H9 (cell line): Measurements from ENCODE around the gene STAT2. TPM values are rescaled to one million over a fixed set of nuclear protein-coding genes. Genes with fewer than 3 reads are reported as not detected.

ENCODE experiments used
- DNase-seq: peaks from one replicate; pipeline ENCODE4 v3.0.0-alpha.2; 2017
- H2AFZ ChIP-seq: one replicate; pipeline ENCODE4 v1.6.1; 2013; ENCODE audit warnings: mild to moderate bottlenecking, low read length, control low read depth, moderate library complexity
- H2AK5ac ChIP-seq: 2 replicates; pipeline ENCODE4 v1.6.1; 2013; ENCODE audit warnings: low read length, control low read depth, mixed read lengths; ENCODE audit not compliant: insufficient read length
- H2BK120ac ChIP-seq: one replicate; pipeline ENCODE4 v1.6.1; 2013; ENCODE audit warnings: low read depth, mild to moderate bottlenecking, low read length, control low read depth, inconsistent platforms; ENCODE audit not compliant: poor library complexity, severe bottlenecking
- H2BK12ac ChIP-seq: 2 replicates; pipeline ENCODE4 v1.6.1; 2013; ENCODE audit warnings: low read length, control low read depth, mixed read lengths, low read depth; ENCODE audit not compliant: insufficient read length
- H2BK15ac ChIP-seq: 2 replicates; pipeline ENCODE4 v1.6.1; 2013; ENCODE audit warnings: low read depth, low read length, control low read depth
- H2BK20ac ChIP-seq: one replicate; pipeline ENCODE4 v1.6.1; 2013; ENCODE audit warnings: low read depth, mild to moderate bottlenecking, low read length, control low read depth, inconsistent platforms; ENCODE audit not compliant: poor library complexity, severe bottlenecking
- H2BK5ac ChIP-seq: 2 replicates; pipeline ENCODE4 v1.6.1; 2013; ENCODE audit warnings: low read length, control low read depth, mixed read lengths; ENCODE audit not compliant: insufficient read length
- H3K14ac ChIP-seq: 2 replicates; pipeline ENCODE4 v1.6.1; 2013; ENCODE audit warnings: low read length, control low read depth; ENCODE audit not compliant: insufficient read depth
- H3K18ac ChIP-seq: 2 replicates; pipeline ENCODE4 v1.6.1; 2013; ENCODE audit warnings: low read depth, mild to moderate bottlenecking, mixed read lengths, low read length, control low read depth; ENCODE audit not compliant: insufficient read length
- H3K23ac ChIP-seq: 2 replicates; pipeline ENCODE4 v1.6.1; 2013; ENCODE audit warnings: low read length, control low read depth, mixed read lengths, low read depth; ENCODE audit not compliant: insufficient read length
- H3K23me2 ChIP-seq: 2 replicates; pipeline ENCODE4 v1.6.1; 2013; ENCODE audit warnings: low read depth, mild to moderate bottlenecking, mixed read lengths, low read length, control low read depth; ENCODE audit not compliant: insufficient read length, poor library complexity, severe bottlenecking
- H3K27ac ChIP-seq: 2 replicates; pipeline ENCODE4 v1.5.1; 2013; ENCODE audit warnings: low read length, control low read depth, mixed read lengths, low read depth; ENCODE audit not compliant: insufficient read length
- H3K27me3 ChIP-seq: 2 replicates; pipeline ENCODE4 v1.6.1; 2013; ENCODE audit warnings: low read length, control low read depth, inconsistent platforms; ENCODE audit not compliant: insufficient read depth
- H3K4ac ChIP-seq: 2 replicates; pipeline ENCODE4 v1.6.1; 2013; ENCODE audit warnings: low read depth, mild to moderate bottlenecking, control low read depth, inconsistent platforms, low read length, moderate library complexity
- H3K4me1 ChIP-seq: 2 replicates; pipeline ENCODE4 v1.6.1; 2013; ENCODE audit warnings: low read length, control low read depth, inconsistent platforms; ENCODE audit not compliant: insufficient read depth
- H3K4me2 ChIP-seq: 2 replicates; pipeline ENCODE4 v1.6.1; 2013; ENCODE audit warnings: low read length, control low read depth, mixed read lengths; ENCODE audit not compliant: insufficient read length, insufficient read depth
- H3K56ac ChIP-seq: 2 replicates; pipeline ENCODE4 v1.6.1; 2013; ENCODE audit warnings: low read depth, mild to moderate bottlenecking, mixed read lengths, low read length, control low read depth; ENCODE audit not compliant: insufficient read length
- H3K79me1 ChIP-seq: 2 replicates; pipeline ENCODE4 v1.6.1; 2013; ENCODE audit warnings: low read depth, mild to moderate bottlenecking, moderate library complexity, low read length, control low read depth, inconsistent platforms; ENCODE audit not compliant: insufficient read depth, poor library complexity, severe bottlenecking
- H3K79me2 ChIP-seq: 2 replicates; pipeline ENCODE4 v1.6.1; 2013; ENCODE audit warnings: low read length, control low read depth, inconsistent platforms; ENCODE audit not compliant: insufficient read depth
- H3K9ac ChIP-seq: 2 replicates; pipeline ENCODE4 v1.6.1; 2013; ENCODE audit warnings: low read length, control low read depth, mixed read lengths; ENCODE audit not compliant: insufficient read length; ENCODE audit errors: extremely low read depth
- H3K9me3 ChIP-seq: one replicate; pipeline ENCODE4 v1.6.1; 2013; ENCODE audit warnings: low read depth, low read length, inconsistent platforms; ENCODE audit not compliant: control insufficient read depth
- H3T11ph ChIP-seq: one replicate; pipeline ENCODE4 v1.6.1; 2013; ENCODE audit warnings: mild to moderate bottlenecking, low read length, control low read depth, inconsistent platforms
- H4K20me1 ChIP-seq: one replicate; pipeline ENCODE4 v1.6.1; 2013; ENCODE audit not compliant: control insufficient read depth, insufficient read length, insufficient read depth
- H4K5ac ChIP-seq: 2 replicates; pipeline ENCODE4 v1.6.1; 2013; ENCODE audit warnings: low read depth, mild to moderate bottlenecking, mixed read lengths, low read length, control low read depth; ENCODE audit not compliant: insufficient read length
- H4K8ac ChIP-seq: replicated peaks from 2 replicates; pipeline ENCODE4 v1.6.1; 2013; ENCODE audit warnings: low read length, control low read depth, mixed read lengths, low read depth; ENCODE audit not compliant: insufficient read length
- H4K91ac ChIP-seq: 2 replicates; pipeline ENCODE4 v1.6.1; 2013; ENCODE audit warnings: low read depth, mild to moderate bottlenecking, moderate library complexity, mixed read lengths, low read length, control low read depth; ENCODE audit not compliant: insufficient read length
- H3K27ac Mint-ChIP-seq, 3 experiments: 2 replicates in 2 of 3; 3 replicates in 1 of 3; pipeline ENCODE4 v1.8.0; 2020 to 2021; ENCODE audit warnings: mixed read lengths in 3 of 3, mild to moderate bottlenecking in 1 of 3, moderate library complexity in 1 of 3
- H3K27me3 Mint-ChIP-seq: 2 replicates; pipeline ENCODE4 v1.8.0; 2021; ENCODE audit warnings: low read depth, mild to moderate bottlenecking, moderate library complexity, mixed read lengths
- H3K36me3 Mint-ChIP-seq, 3 experiments: 2 replicates in 2 of 3; 3 replicates in 1 of 3; pipeline ENCODE4 v1.8.0; 2020 to 2021; ENCODE audit warnings: low read depth in 3 of 3, mixed read lengths in 3 of 3; ENCODE audit not compliant: insufficient read depth in 1 of 3
- H3K4me1 Mint-ChIP-seq, 2 experiments: 2 replicates each; pipeline ENCODE4 v1.8.0; 2020; ENCODE audit warnings: mixed read lengths in 2 of 2
- H3K4me3 Mint-ChIP-seq, 2 experiments: 2 replicates in 1 of 2; 3 replicates in 1 of 2; pipeline ENCODE4 v1.8.0; 2020 to 2021; ENCODE audit warnings: mild to moderate bottlenecking in 2 of 2, mixed read lengths in 2 of 2, moderate library complexity in 1 of 2
- H3K9me3 Mint-ChIP-seq, 2 experiments: 2 replicates in 1 of 2; 3 replicates in 1 of 2; pipeline ENCODE4 v1.8.0; 2020; ENCODE audit warnings: mild to moderate bottlenecking in 2 of 2, mixed read lengths in 2 of 2, moderate library complexity in 1 of 2
- CTCF ChIP-seq: fragments of 200-600 bp; sonication (generic); conservative IDR thresholded peaks from 3 replicates; pipeline ENCODE4 v1.8.0; 2021; ENCODE audit warnings: antibody characterized with exemption, mild to moderate bottlenecking
- WGBS: extraction: QIAGEN DNeasy Blood & Tissue Kit; methylation state at CpG from one replicate; pipeline ENCODE4 v1.1.7; 2013; ENCODE audit warnings: missing lambda C conversion rate, low lambda C conversion rate, mixed read lengths; ENCODE audit not compliant: insufficient read length; ENCODE audit errors: extremely low coverage; 5-methylcytosine and 5-hydroxymethylcytosine counted together
- total RNA-seq: library from RNA; stranded (reverse); gene quantifications from 2 replicates; pipeline ENCODE4 v1.2.1, GENCODE V29; 2021

STAT2 gene
- total RNA-seq, 1 experiment from 2014 or later: 47.8 TPM

GRCh38 chr12:56315622-56316473, 44.1 kb downstream of the STAT2 start, which contains the start of gene CNPY2:
CNPY2 (minus strand) TSS chr12:56315988; CDS start chr12:56315217, 771 bp downstream.
- H3K4me1 ChIP-seq: no peaks in the 10 kb centered on the region
- H3K23ac ChIP-seq: no peak within 1 kb of the TSS
- peaks cover 7 to 42% (median 26%) of the 10 kb centered on the region in 3 experiments; a peak in 6 of 7 replicates for H3K36me3 Mint-ChIP-seq
- H3K23me2 ChIP-seq: peaks cover 6% of the 10 kb centered on the region
- H3K27ac Mint-ChIP-seq: peak within 1 kb of the TSS; percentile 99
- peak within 1 kb of the TSS; percentile 89 for H3K4me2 ChIP-seq
- H3K79me2 ChIP-seq: peaks cover 7% of the 10 kb centered on the region; the same call in 1 of the 2 replicates
- H3K79me1 ChIP-seq: peaks cover 7% of the 10 kb centered on the region
- H2BK5ac ChIP-seq: peak within 1 kb of the TSS; percentile 48
- H3K9me3 ChIP-seq: no peaks in the 10 kb centered on the region
- H2AFZ ChIP-seq: no peak within 1 kb of the TSS
- no peak within 1 kb of the TSS for H3K56ac ChIP-seq
- H4K5ac ChIP-seq: peak within 1 kb of the TSS; percentile 73
- peak within 1 kb of the TSS; percentile 84 for H3K14ac ChIP-seq
- no peaks in the 10 kb centered on the region for H3K27me3 ChIP-seq
- H2BK20ac ChIP-seq: no peak within 1 kb of the TSS
- H4K91ac ChIP-seq: peak within 1 kb of the TSS; percentile 29
- no peaks in the 10 kb centered on the region for H3K27me3 Mint-ChIP-seq
- WGBS: no CpG with 5 or more reads among the region's 62 CpGs
- peaks cover 5 to 11% of the 10 kb centered on the region in 2 experiments; a peak in 2 of 4 replicates for H3K4me1 Mint-ChIP-seq
- no peak within 1 kb of the TSS for H3T11ph ChIP-seq
- peak within 1 kb of the TSS; percentile 70 for H3K18ac ChIP-seq
- peak within 1 kb of the TSS; percentile 98 for H3K4me3 Mint-ChIP-seq
- H4K20me1 ChIP-seq: no peaks in the 10 kb centered on the region
- H4K8ac ChIP-seq: peak within 1 kb of the TSS; percentile 67
- H2BK15ac ChIP-seq: no peak within 1 kb of the TSS
- H3K9me3 Mint-ChIP-seq: no peaks in the 10 kb centered on the region
- peak; percentile 38; the same call in 2 of the 3 replicates for TF ChIP-seq CTCF
- no peak within 1 kb of the TSS for H2AK5ac ChIP-seq
- no peak within 1 kb of the TSS for H2BK120ac ChIP-seq
- H3K27ac ChIP-seq: peak within 1 kb of the TSS; percentile 38
- peak; percentile 100 for DNase-seq
- H3K9ac ChIP-seq: peak within 1 kb of the TSS; percentile 96
- peak within 1 kb of the TSS; percentile 39; the same call in 1 of the 2 replicates for H3K4ac ChIP-seq
- no peak within 1 kb of the TSS for H2BK12ac ChIP-seq
